GM12878 (cell line): ENCODE results near the gene RPL26. TPM values are rescaled to one million over a fixed set of nuclear protein-coding genes. Genes with fewer than 3 reads are reported as not detected.

Experiments used
- ATAC-seq: fragments of 200-7000 bp; cut with Tn5 transposase; 3 replicates; pipeline ENCODE4 v1.9.1; 2020; ENCODE audit warnings: mild to moderate bottlenecking, moderate library complexity
- BruUV-seq: library from RNA; stranded (reverse); fragments of 400-500 nt; replicated peaks from 2 replicates; lab custom pipeline; 2021; lab: Mats Ljungman, UMichigan
- CTCF ChIA-PET: fragments of 300-600 bp; sonication (Branson Sonifier 250); formaldehyde crosslinking; extraction: SDS; loops from one replicate; lab custom pipeline; 2021; ENCODE audit warnings: inconsistent platforms; lab: Yijun Ruan, JAX
- POLR2A ChIA-PET: fragments of 350-600 bp; formaldehyde crosslinking; extraction: SDS; loops from one replicate; lab custom pipeline; 2021; ENCODE audit warnings: inconsistent platforms; lab: Charles Lee
- RAD21 ChIA-PET: fragments of 300-600 bp; sonication (Branson Sonifier 250); formaldehyde crosslinking; loops from one replicate; lab custom pipeline; 2023; ENCODE audit warnings: antibody characterized with exemption; ENCODE audit not compliant: unreplicated experiment; lab: Charles Lee
- SMC1A ChIA-PET: fragments of 300-600 bp; sonication (Branson Sonifier 250); formaldehyde crosslinking; loops from one replicate; lab custom pipeline; 2023; ENCODE audit not compliant: unreplicated experiment, uncharacterized antibody; lab: Charles Lee
- DNase-seq: peaks from one replicate; pipeline ENCODE4 v3.0.0-alpha.2; 2011; ENCODE audit warnings: low read depth, low spot score
- FAIRE-seq: peaks from 3 replicates; lab custom pipeline; 2011; peaks lifted over from hg19 to GRCh38; lab: Jason Lieb, UNC
- H2AFZ ChIP-seq: 2 replicates; pipeline ENCODE4 v1.6.0; 2011; ENCODE audit warnings: low read depth, low read length, control low read depth; ENCODE audit not compliant: control insufficient read depth
- H3K27ac ChIP-seq: 2 replicates; pipeline ENCODE4 v1.5.1; 2011; ENCODE audit warnings: control low read depth; ENCODE audit not compliant: control insufficient read depth, insufficient read depth
- H3K27me3 ChIP-seq, 2 experiments: replicated peaks in 1 of 2; 2 replicates each; pipeline versions ENCODE4 v1.6.0 to v1.6.1; 2011; ENCODE audit warnings: low read length in 1 of 2; ENCODE audit not compliant: control insufficient read depth in 2 of 2, insufficient read depth in 2 of 2
- H3K36me3 ChIP-seq, 2 experiments: 2 replicates each; pipeline ENCODE4 v1.5.1; 2011; ENCODE audit warnings: low read length in 1 of 2; ENCODE audit not compliant: control insufficient read depth in 2 of 2, insufficient read depth in 2 of 2
- H3K4me1 ChIP-seq: 2 replicates; pipeline ENCODE4 v1.6.1; 2011; ENCODE audit warnings: mild to moderate bottlenecking, low read length, moderate library complexity, mixed read lengths; ENCODE audit not compliant: control insufficient read depth, insufficient read depth
- H3K4me2 ChIP-seq: 2 replicates; pipeline ENCODE4 v1.6.0; 2011; ENCODE audit warnings: control low read depth; ENCODE audit not compliant: control insufficient read depth, insufficient read depth
- H3K4me3 ChIP-seq: fragments of 200-600 bp; sonication (generic); 2 replicates; pipeline ENCODE4 v1.5.1; 2016
- H3K79me2 ChIP-seq: 2 replicates; pipeline ENCODE4 v1.6.0; 2011; ENCODE audit warnings: low read length; ENCODE audit not compliant: control insufficient read depth, insufficient read depth
- H3K9ac ChIP-seq: 2 replicates; pipeline ENCODE4 v1.8.0; 2011; ENCODE audit warnings: low read length, control low read depth, mixed read lengths; ENCODE audit not compliant: control insufficient read depth, insufficient read depth
- H3K9me3 ChIP-seq: replicated peaks from 3 replicates; pipeline ENCODE4 v1.5.1; 2011; ENCODE audit warnings: mild to moderate bottlenecking, low read length; ENCODE audit not compliant: control insufficient read depth, insufficient read depth
- H4K20me1 ChIP-seq: 2 replicates; pipeline ENCODE4 v1.6.0; 2011; ENCODE audit not compliant: control insufficient read depth, insufficient read depth
- BRCA1 ChIP-seq: IDR thresholded peaks from 2 replicates; pipeline ENCODE4 v1.6.1; 2011; ENCODE audit warnings: low read depth, low read length, improper control_type of control experiment
- CHD1 ChIP-seq: IDR thresholded peaks from 2 replicates; pipeline ENCODE4 v1.6.1; 2012; ENCODE audit warnings: low read depth, low read length, improper control_type of control experiment
- EED ChIP-seq: sonication (generic); IDR thresholded peaks from 2 replicates; pipeline ENCODE4 v1.6.1; 2016; ENCODE audit warnings: antibody characterized with exemption, low read depth
- EZH2 ChIP-seq: IDR thresholded peaks from 2 replicates; pipeline ENCODE4 v1.6.1; 2012; ENCODE audit warnings: low read depth, mild to moderate bottlenecking, control low read depth, inconsistent platforms, low read length, borderline replicate concordance; ENCODE audit not compliant: control insufficient read depth
- HCFC1 ChIP-seq: fragments of 150-350 bp; IDR thresholded peaks from 2 replicates; pipeline ENCODE4 v1.6.1; 2014; ENCODE audit warnings: low read length
- MEF2B ChIP-seq: fragments of 450-650 bp; IDR thresholded peaks from 2 replicates; pipeline ENCODE4 v1.6.1; 2018; ENCODE audit warnings: mild to moderate bottlenecking, moderate library complexity; ENCODE audit not compliant: partially characterized antibody, poor library complexity, severe bottlenecking
- MTA2 ChIP-seq: fragments of 450-650 bp; IDR thresholded peaks from 2 replicates; pipeline ENCODE4 v1.6.1; 2016; ENCODE audit warnings: low read depth, mild to moderate bottlenecking, moderate library complexity
- NBN ChIP-seq: fragments of 450-650 bp; IDR thresholded peaks from 2 replicates; pipeline ENCODE4 v1.6.1; 2016
- NRF1 ChIP-seq: conservative IDR thresholded peaks from 2 replicates; pipeline ENCODE4 v1.6.1; 2011; ENCODE audit warnings: mild to moderate bottlenecking, low read depth, low read length, improper control_type of control experiment
- POLR2AphosphoS2 ChIP-seq: IDR thresholded peaks from 2 replicates; pipeline ENCODE4 v1.6.1; 2011; ENCODE audit warnings: low read depth, mild to moderate bottlenecking, low read length, improper control_type of control experiment, moderate library complexity
- RBBP5 ChIP-seq: fragments of 200-600 bp; sonication (generic); conservative IDR thresholded peaks from 2 replicates; pipeline ENCODE4 v1.6.1; 2016
- ZBED1 ChIP-seq: IDR thresholded peaks from 2 replicates; pipeline ENCODE4 v1.6.1; 2016; ENCODE audit warnings: borderline replicate concordance
- WGBS: methylation state at CpG from one replicate; pipeline ENCODE4 v1.1.6; 2016; ENCODE audit warnings: low lambda C conversion rate; ENCODE audit not compliant: insufficient replicate concordance, insufficient coverage; ENCODE audit errors: missing lambda C conversion rate; 5-methylcytosine and 5-hydroxymethylcytosine counted together
- in situ Hi-C: fragments of 300-500 bp; cut with MboI; formaldehyde crosslinking; loops from 9 replicates; pipeline ENCODE4 v1.14.3; 2018; ENCODE audit warnings: mixed read lengths
- intact Hi-C: fragments of 100-400 bp; cut with micrococcal nuclease; formaldehyde crosslinking; loops from one replicate; pipeline ENCODE4 v1.14.2; 2022; ENCODE audit not compliant: unreplicated experiment
- polyA plus RNA-seq, 11 experiments: library from polyadenylated mRNA; depleted of rRNA in 4 of 11; unstranded in 6 of 11; stranded (reverse) in 5 of 11; fragments of >200 nt; fragmentation: Nextera tagmentation in 4 of 11; fragmentation: Illumina TruSeq in 1 of 11; extraction: Ambion mirVana in 4 of 11; extraction: Trizol in 1 of 11; gene quantifications; 1 replicate in 1 of 11; 2 replicates in 10 of 11; pipeline versions ENCODE4 v1.2.1 to v1.2.3, GENCODE V29; 2011 to 2016; ENCODE audit warnings: inconsistent platforms in 2 of 11, missing spikeins in 2 of 11, low read depth in 1 of 11
- total RNA-seq, 4 experiments: library from RNA; depleted of rRNA in 3 of 4; stranded (reverse); fragments of >200 nt in 3 of 4; fragmentation: Illumina TruSeq in 1 of 4; extraction: Trizol in 1 of 4; gene quantifications; 2 replicates each; pipeline versions ENCODE4 v1.2.1 to v1.2.3, GENCODE V29; 2013 to 2021

Gene RPL26
- total and polyA plus RNA-seq, 10 of the 15 experiments (the other 5 are each of a cell fraction or from before 2014, with no cell fraction given), result 1,451 to 9,244 (median 4,326) TPM

DNA sequence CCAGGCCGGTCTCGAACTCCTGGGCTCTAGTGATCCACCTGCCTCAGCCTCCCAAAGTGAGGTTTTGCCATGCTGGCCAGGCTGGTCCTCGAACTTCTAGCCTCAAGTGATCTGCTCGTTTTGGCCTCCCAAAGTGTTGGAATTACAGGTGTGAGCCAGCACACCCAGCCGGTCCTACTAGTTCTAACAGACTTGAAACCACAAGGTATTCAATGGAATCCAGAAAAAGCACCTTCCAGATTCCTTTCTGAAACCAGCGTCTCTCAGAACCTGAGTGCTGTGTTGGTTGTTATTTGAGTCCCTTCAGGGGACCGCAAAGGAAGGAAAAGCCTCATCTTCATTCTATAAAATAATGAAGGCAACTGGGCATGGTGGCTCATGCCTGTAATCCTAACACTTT is 10.6 kb downstream of the RPL26 start:
- intact Hi-C loops, result no loop called here
- H3K36me3 ChIP-seq, result peaks cover 4 to 15% of the 10 kb centered on the region in 2 experiments; a peak in 3 of 4 replicates
- ChIA-PET SMC1A (no interaction called here), RAD21 (no interaction called here), POLR2A (no interaction called here), CTCF (no interaction called here)
- ATAC-seq (no peak), DNase-seq (no peak), FAIRE-seq (no peak)
- H3K4me1 ChIP-seq, result peaks cover 3% of the 10 kb centered on the region
- WGBS, result 69% methylated on average over 7 of the region's 7 CpGs
- peaks cover 8% of the 10 kb centered on the region for H3K79me2 ChIP-seq
- TF ChIP-seq NRF1 (no peak), EED (no peak), MTA2 (no peak), HCFC1 (no peak), ZBED1 (no peak), BRCA1 (no peak)
- H3K9me3 ChIP-seq, result no peaks in the 10 kb centered on the region; the same call in 2 of the 3 replicates
- H2AFZ ChIP-seq, result no peak overlapping the region
- no peak overlapping the region for H3K27ac ChIP-seq
- H3K4me3 ChIP-seq, result no peak overlapping the region
- no peaks in the 10 kb centered on the region for H4K20me1 ChIP-seq
- H3K27me3 ChIP-seq, result no peaks in the 10 kb centered on the region
- no TSS peak for BruUV-seq
- H3K9ac ChIP-seq, result no peak overlapping the region
- H3K4me2 ChIP-seq, result no peak overlapping the region
- in situ Hi-C loops, result no loop called here

DNA sequence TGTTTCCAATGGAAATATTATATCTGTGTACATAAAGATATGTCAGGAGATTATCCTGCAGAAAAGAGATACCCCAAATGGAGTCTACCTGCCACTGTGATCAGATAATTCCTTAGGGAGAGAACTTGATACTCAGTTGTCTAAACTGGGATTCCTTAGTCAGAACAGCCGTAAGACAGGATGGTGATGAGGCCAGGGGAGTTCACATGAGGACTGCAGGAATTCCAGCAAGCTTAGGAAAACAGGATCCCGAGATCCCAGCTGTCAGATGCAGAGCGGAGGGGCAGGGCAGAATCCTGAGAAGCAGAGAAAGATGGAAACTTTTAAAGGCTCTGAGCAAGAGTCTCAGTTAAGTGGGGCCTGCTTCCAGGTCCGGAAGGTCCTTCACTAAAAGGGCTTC is 11.2 kb downstream of the RPL26 start:
- no TSS peak for BruUV-seq
- in situ Hi-C loops, result no loop called here
- RAD21 ChIA-PET, result no interaction called here

More for the DNA sequence above, 11.2 kb downstream of the RPL26 start:
- DNase-seq (no peak), ATAC-seq (no peak), FAIRE-seq (no peak)
- CTCF ChIA-PET, result no interaction called here
- no peaks in the 10 kb centered on the region for H3K27me3 ChIP-seq
- no peak overlapping the region for H2AFZ ChIP-seq
- WGBS, result 78% methylated on average over 4 of the region's 4 CpGs
- intact Hi-C loops, result no loop called here
- H3K27ac ChIP-seq, result no peak overlapping the region
- peaks cover 4 to 9% of the 10 kb centered on the region in 2 experiments; a peak in 3 of 4 replicates for H3K36me3 ChIP-seq
- SMC1A ChIA-PET, result no interaction called here
- POLR2A ChIA-PET, result no interaction called here
- TF ChIP-seq RBBP5 (no peak), CHD1 (no peak), MEF2B (no peak), EZH2 (no peak), NBN (no peak), POLR2AphosphoS2 (no peak)
- H3K4me1 ChIP-seq, result peaks cover 2% of the 10 kb centered on the region
- H3K79me2 ChIP-seq, result peaks cover 8% of the 10 kb centered on the region
- no peak overlapping the region for H3K4me2 ChIP-seq
- H4K20me1 ChIP-seq, result no peaks in the 10 kb centered on the region
- no peak overlapping the region for H3K4me3 ChIP-seq
- no peak overlapping the region for H3K9ac ChIP-seq
- no peaks in the 10 kb centered on the region; the same call in 2 of the 3 replicates for H3K9me3 ChIP-seq
